ENCODE data around the gene BCR.

The BCR gene

GRCh38 chr22:23202812-23203451 is 22.6 kb downstream of the BCR start:
- DNase-seq: no peak

GRCh38 chr22:23203452-23204124 is 23.3 kb downstream of the BCR start:
- no peak for DNase-seq

- no peak for DNase-seq
Observed at GRCh38 chr22:23204125-23204488, 23.8 kb downstream of the BCR start.

- DNase-seq: no peak
Observed at GRCh38 chr22:23204541-23205157, 24.3 kb downstream of the BCR start.

- DNase-seq: no peak
Observed at GRCh38 chr22:23205339-23206049, 25.2 kb downstream of the BCR start.

- no peak for DNase-seq
Observed at GRCh38 chr22:23206915-23207314, 26.6 kb downstream of the BCR start.

DNA sequence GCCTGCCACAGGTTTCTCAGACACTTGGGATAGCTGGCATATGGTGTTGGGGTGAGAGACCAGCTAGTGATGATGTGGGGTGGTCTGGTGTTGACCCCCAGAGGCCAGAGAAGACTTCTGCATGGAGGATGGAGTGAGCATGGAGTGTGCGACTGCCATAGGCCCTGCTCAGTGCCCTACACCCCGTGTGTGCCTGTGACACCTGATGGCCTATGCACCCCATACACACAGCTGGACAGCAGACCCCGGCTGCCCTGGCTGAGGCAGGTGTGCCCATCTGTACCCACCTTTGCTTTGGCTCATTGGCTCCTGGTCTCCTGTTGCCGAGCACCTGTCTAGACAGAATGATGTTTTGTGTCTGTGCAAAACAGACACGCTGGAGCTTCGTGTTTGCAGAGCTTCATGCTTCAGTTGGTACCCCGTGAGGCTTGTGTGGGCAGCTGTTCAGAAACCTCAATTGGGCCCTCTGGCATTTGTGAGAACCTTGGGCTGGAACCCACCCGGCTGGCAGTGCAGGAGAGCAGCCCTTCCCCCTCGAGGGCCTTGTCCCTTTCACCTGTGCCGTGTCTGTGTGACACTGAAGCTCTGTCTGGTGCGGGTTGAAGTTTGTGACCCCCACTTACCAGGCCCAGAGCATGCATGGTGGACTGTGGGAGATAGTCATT is 27.6 kb downstream of the BCR start:
- no peak for DNase-seq

- DNase-seq: no peak
Observed at GRCh38 chr22:23210428-23211170, 30.3 kb downstream of the BCR start.

DNA sequence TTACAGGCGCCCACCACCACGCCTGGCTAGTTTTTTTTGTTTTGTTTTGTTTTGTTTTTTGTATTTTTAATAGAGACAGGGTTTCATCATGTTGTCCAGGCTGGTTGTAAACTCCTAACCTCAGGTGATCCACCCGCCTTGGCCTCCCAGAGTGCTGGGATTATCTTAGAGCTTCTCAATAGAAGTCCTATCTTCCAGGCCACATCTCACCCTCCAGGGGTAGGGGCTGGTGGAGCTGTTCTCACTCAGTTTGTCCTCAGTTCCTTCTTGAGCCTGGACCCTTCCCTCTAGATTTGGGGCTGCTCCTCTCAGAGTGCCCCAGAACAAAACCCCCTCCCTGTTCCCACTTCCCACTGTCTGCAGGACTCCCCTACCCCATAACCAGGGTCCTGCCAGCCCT is 31.3 kb downstream of the BCR start:
- no peak for DNase-seq

GRCh38 chr22:23212061-23213021 is 32.0 kb downstream of the BCR start:
- no peak for DNase-seq

DNA sequence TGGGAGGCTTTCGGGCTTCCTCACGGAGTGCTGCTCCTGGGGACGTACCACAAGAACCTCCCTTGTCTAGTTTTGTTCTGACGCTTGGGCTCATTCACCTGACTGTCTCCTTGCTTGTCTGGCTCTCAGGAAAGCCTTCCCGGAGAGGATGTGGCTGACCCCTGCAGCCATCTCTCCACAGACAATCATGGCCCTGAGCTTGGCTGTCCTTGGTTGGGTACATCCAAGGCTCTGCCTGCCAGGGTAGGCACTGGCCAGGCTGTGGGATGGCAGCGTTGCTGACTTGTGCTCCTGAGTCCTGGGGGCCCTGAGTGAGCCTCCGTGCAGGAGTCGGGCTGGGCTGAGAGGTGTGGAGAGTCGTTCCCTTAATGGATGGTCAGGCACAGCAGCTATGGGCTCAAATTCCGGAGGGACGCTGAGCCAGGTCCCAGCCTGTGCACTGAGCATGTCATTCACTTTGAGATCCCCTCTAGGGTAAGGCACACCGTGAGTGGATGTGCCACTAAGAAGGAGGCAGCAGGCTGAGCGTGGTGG is 32.8 kb downstream of the BCR start:
- DNase-seq: no peak

GRCh38 chr22:23213581-23214334 is 33.4 kb downstream of the BCR start:
- no peak for DNase-seq

DNA sequence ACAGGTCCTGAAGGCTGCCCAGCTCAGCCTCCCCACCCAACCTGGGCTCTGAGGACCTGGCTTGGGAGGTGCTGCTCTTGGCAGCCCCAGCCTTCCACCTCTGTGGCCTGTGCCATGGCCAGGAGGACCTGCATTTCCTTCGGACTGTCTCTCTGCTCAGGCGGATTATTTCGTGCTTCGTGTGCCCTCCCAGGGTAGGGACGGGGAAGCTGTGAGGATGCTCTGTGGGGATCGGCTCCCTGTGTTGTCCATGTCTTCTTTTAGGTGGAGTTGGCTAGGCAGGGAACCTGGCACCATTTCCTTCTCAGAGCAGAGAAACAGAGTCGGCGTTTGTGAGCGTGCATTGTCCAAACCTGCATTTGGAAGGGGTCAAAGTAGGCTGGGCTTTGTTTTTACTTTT is 34.1 kb downstream of the BCR start:
- DNase-seq: no peak

GRCh38 chr22:23215294-23216241 is 35.3 kb downstream of the BCR start:
- DNase-seq: no peak

DNA sequence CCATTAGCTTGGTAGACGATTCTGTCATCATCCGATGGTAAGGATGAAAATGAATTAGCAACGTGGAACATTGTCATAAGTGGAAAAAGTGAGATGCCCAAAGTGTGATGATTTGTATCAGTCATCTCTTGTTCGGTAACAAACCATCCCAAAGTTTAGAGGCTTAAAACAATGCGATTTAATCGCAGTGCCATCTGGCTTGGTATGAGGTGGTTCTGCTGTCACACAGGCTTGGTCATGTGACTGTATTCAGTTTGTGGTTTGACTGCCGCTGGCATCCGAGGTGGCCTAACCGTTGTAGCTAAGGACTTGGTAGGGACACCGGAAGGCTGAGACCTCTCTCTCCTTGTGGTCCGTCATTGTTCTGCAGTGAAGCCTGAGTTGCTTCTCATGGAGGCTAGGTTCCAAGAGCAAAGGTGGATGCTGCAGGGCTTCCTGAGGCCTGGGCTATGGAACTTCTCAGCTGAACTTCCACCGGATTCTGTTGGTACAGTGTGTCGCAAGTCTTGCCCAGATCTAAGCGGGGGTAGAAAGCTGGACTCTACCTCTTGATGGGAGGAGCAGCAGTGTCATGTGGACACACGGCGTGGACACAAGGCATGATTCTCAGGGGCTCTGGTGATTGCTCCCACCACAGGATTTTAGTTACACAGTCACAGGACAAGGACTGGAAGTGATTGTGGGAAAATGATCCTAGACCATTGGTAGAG is 36.3 kb downstream of the BCR start:
- no peak for DNase-seq

DNA sequence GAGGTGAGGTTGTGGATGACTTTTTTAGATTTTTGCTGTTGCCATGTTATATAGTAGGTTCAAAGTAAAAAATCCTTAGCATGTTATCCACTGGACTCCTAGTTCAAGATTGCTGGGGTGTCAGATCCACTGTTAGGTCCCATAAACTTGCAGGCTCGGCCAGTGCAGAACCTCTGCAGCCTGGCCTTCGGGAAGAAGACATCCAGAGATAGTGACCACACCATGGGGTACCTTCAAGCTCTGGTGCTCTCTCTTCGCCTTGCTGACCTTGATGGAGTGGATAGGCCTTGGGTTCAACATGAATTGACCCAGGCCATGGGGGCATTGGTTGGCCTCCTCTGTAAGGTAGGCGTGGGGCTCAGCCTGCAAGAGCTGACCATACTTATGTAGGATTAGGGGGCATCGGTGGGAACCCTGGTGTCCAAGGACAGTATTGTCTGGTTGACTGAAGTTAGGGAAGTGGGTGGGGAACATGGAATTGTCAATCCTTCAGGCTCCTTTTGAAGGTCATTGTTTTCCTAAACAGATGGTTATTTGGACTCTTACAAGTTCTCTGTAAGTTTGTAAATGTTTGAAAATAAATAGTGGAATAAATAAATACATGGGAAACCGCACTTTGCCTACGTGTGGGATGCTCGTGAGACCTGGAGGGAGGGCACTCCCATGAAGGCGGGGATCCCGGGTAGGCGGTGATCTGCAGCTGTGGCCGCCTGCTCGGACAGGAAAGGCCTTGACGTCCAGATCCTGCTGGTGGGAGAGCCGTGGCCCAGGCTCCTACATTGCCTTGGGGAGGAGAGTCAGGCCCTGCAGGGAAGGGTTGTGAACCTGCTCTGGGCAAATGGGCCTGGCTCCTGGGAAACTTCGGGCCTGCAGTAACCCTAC is 37.1 kb downstream of the BCR start:
- DNase-seq: no peak

Measured in eye (tissue), 1 donor.